ENCODE results near the gene DIS3L2.
A peak's percentile ranks its signal among the peaks of the same experiment; 100 is the strongest.
"Not testable (repeated sequence)": the region's sequence is repeated elsewhere in the genome, so short reads cannot be mapped to it uniquely, and the experiment has no call there.

The DIS3L2 gene

DNA sequence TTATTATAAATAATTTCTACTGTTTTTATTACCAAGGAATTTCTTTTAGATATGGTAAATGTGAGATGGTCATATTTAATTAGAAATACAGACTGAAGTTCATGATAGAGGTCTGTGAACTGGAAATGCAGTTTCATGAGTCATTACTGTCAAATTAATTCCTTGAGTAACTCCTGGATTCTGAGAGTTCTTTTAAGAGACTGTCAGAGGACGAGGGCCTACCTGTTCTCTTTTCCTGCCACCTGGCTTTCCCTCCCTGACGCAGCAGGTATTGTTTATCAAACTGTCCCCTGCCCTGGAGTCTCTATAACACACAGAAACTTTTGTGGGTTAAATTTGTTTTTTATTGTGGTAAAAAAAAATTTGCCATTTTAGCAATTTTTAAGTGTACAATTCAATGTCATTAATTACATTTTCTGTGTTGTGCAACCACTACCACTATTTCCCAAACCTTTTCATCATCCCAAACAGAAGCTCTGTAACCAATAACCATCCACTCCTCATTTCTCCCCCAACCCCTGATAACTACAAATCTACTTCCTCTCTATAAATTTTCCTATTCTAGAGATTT is 142.6 kb downstream of the DIS3L2 start:
- TF ChIP-seq, protein P1, sequence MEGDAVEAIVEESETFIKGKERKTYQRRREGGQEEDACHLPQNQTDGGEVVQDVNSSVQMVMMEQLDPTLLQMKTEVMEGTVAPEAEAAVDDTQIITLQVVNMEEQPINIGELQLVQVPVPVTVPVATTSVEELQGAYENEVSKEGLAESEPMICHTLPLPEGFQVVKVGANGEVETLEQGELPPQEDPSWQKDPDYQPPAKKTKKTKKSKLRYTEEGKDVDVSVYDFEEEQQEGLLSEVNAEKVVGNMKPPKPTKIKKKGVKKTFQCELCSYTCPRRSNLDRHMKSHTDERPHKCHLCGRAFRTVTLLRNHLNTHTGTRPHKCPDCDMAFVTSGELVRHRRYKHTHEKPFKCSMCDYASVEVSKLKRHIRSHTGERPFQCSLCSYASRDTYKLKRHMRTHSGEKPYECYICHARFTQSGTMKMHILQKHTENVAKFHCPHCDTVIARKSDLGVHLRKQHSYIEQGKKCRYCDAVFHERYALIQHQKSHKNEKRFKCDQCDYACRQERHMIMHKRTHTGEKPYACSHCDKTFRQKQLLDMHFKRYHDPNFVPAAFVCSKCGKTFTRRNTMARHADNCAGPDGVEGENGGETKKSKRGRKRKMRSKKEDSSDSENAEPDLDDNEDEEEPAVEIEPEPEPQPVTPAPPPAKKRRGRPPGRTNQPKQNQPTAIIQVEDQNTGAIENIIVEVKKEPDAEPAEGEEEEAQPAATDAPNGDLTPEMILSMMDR (conservative IDR thresholded peaks at IDR 0.05; ENCODE audit: low read depth, low read length), result no peak
- peak; percentile 36 for DNase-seq (ENCODE audit: low read depth)
- H3K4me3 ChIP-seq (ENCODE audit: low read depth, low read length), result no peak overlapping the region

DNA sequence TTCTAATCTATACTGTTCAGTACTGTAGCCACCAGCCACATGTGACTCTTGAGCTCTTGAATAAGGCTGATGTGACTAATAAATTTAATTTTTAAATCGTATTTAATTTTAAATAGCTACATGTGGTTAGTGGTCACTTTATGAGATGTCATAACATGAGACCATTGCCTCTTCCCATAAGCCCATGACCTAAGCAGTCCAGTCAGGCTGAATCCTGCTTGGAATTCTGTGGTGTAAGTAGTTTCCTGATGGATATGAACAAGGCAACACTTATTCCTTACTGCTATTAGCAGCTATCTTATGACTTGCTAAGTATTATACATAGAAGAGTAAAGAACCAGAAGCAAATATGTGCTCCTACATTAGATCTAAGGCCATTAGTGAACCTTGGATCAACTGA is 150.0 kb downstream of the DIS3L2 start:
- H3K4me3 ChIP-seq (ENCODE audit: low read depth, low read length), result no peak overlapping the region
- TF ChIP-seq, protein P1 (conservative IDR thresholded peaks at IDR 0.05; ENCODE audit: low read depth, low read length), result no peak
- DNase-seq (ENCODE audit: low read depth), result no peak

DNA sequence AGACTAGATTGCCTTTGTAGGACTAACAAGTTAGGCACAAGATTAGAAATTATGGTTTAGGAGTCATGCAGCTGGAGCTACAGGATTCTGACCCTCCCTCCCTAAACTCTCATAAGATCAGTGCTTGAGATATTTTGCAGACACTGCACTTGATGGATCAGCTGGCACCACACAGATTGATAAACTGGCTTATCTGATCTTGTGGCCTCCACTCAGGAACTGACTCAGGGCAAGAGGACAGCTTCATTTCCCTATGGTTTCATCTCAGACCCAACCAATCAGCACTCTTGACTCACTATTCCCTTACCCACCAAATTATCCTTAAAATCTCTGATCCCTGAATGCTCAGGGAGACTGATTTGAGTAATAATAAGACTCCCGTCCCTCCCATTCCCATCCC is 152.3 kb downstream of the DIS3L2 start:
- no peak overlapping the region for H3K4me3 ChIP-seq (ENCODE audit: low read depth, low read length)
- TF ChIP-seq, protein P1 (conservative IDR thresholded peaks at IDR 0.05; ENCODE audit: low read depth, low read length), result no peak
- no peak for DNase-seq (ENCODE audit: low read depth)

DNA sequence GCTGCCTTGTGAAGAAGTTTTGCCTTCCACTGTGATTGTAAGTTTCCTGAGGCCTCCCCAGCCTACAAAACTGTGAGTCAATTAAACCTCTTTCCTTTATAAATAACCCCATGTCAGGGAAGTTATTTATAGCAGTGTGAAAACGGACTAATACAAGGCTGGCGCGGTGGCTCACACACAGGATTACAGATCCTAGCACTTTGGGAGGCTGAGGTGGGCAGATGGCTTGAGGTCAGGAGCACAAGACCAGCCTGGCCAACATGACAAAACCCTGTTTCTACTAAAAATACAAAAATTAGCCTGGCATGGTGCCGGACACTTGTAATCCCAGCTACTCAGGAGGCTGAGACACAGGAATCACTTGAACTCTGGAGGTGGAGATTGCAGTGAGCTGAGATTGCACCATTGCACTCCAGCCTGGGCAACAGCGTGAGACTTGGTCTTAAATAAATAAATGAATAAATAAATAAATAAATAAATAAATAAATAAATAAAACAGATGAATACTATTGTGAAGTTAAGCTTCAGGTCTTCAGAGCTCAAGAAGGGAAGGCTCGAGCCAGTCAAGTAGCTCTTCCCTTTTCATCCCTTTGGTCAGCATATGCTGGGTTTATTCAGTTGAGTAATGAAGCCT is 154.3 kb downstream of the DIS3L2 start:
- not testable (repeated sequence) for DNase-seq (ENCODE audit: low read depth); H3K4me3 ChIP-seq (ENCODE audit: low read depth, low read length)

DNA sequence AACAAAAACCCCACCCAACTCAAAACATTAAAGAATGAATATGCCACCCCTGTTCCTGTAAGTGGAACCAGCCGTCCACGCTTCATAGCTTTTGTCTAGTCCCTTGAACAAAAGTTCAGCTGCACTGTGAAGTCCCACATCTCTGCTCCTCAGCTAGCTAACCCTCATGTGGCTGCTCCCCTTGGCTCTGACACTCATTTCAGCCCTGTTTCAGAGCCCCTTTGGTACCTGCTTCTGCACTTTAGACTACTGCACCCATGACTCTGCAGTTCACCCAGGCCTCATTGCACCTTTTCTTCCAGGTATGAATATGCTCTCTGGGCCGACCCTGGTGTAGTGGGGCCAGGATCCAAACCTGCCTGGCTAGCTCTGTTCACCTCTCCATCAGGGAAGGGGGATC is 155.3 kb downstream of the DIS3L2 start:
- DNase-seq (ENCODE audit: low read depth), result no peak
- TF ChIP-seq, protein P1 (conservative IDR thresholded peaks at IDR 0.05; ENCODE audit: low read depth, low read length), result no peak
- H3K4me3 ChIP-seq (ENCODE audit: low read depth, low read length), result no peak overlapping the region

DNA sequence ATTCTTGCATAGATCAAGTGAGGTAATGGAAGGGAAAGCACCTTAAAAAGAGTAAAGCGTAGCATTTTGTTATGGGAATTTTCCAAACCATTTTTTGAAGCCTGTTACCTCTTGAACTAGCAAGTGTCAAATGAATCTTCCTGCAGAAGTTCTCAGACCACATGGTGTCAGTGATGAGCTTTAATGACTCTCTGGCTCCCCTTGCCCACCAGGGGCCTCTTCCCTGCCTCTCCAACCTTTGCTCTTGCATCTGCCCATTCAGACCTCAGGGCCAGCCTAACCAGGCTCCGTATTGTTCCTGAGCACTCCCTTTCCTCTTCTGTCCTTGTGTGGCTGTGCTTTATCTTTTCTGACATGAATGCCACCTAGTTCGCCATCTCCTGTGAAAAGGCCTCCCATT is 155.9 kb downstream of the DIS3L2 start:
- TF ChIP-seq, protein P1 (conservative IDR thresholded peaks at IDR 0.05; ENCODE audit: low read depth, low read length), result no peak
- DNase-seq (ENCODE audit: low read depth), result no peak
- H3K4me3 ChIP-seq (ENCODE audit: low read depth, low read length), result no peak overlapping the region

DNA sequence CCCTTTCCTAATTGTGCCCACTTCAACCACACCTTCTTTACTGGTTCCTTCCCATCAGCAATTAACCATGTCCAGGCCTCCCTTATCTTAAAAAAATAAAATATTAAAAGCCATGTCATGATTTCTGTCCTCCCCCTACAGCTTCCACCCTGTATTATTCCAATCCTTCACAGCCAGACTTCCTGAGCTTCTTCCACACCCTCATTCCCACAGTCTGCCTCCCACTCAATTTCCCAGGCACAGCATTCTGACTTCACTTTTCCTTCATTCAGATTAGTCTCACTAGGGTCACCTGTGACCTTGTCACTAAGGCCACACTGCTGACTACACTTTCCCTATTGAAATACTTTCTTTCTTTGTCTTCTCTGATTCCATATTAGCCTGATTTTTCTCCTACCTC is 159.4 kb downstream of the DIS3L2 start:
- no peak for DNase-seq (ENCODE audit: low read depth)
- no peak overlapping the region for H3K4me3 ChIP-seq (ENCODE audit: low read depth, low read length)
- TF ChIP-seq, protein P1 (conservative IDR thresholded peaks at IDR 0.05; ENCODE audit: low read depth, low read length), result no peak

All from choroid plexus epithelial cell (primary cell).